K562 (cell line): Measurements from ENCODE around the gene IQCN. TPM values are rescaled to one million over a fixed set of nuclear protein-coding genes. Genes with fewer than 3 reads are reported as not detected.
A peak's percentile ranks its signal among the peaks of the same experiment; 100 is the strongest.

Source experiments
- ATF1 ChIP-seq, 2 experiments: fragments of 450-650 bp in 1 of 2; IDR thresholded peaks; 2 replicates each; pipeline ENCODE4 v1.6.1; 2016; ENCODE audit warnings: missing compliant biosample characterization in 1 of 2, missing genetic modification characterization in 1 of 2
- CBX5 ChIP-seq: IDR thresholded peaks from 2 replicates; pipeline ENCODE4 v1.6.1; 2014; ENCODE audit warnings: low read depth, borderline replicate concordance
- EWSR1 ChIP-seq: fragments of 450-650 bp; IDR thresholded peaks from 2 replicates; pipeline ENCODE4 v1.6.1; 2018; ENCODE audit warnings: borderline replicate concordance, mild to moderate bottlenecking, low read depth, moderate library complexity; ENCODE audit not compliant: partially characterized antibody
- FUS ChIP-seq: fragments of 200-400 bp; formaldehyde crosslinking; optimal IDR thresholded peaks from 2 replicates; pipeline ENCODE3; 2017; ENCODE audit warnings: low read depth, low read length
- HDAC2 ChIP-seq: fragments of 450-650 bp; IDR thresholded peaks from 2 replicates; pipeline ENCODE4 v1.6.1; 2016; ENCODE audit warnings: mild to moderate bottlenecking
- HEY1 ChIP-seq: fragments of 250-450 bp; sonication (Bioruptor Pico); IDR thresholded peaks from 2 replicates; pipeline ENCODE4 v1.5.0; 2020; ENCODE audit warnings: mild to moderate bottlenecking, moderate library complexity, borderline replicate concordance
- HMGN3 ChIP-seq: IDR thresholded peaks from 2 replicates; pipeline ENCODE4 v1.6.1; 2011; ENCODE audit warnings: borderline replicate concordance, low read depth, mild to moderate bottlenecking, mixed read lengths, low read length; ENCODE audit not compliant: insufficient read length; ENCODE audit errors: extremely low read depth
- JUN ChIP-seq, 2 experiments: sonication (generic) in 1 of 2; formaldehyde crosslinking in 1 of 2; IDR thresholded peaks; 2 replicates each; pipeline versions ENCODE4 v1.6.1 to v1.8.0; 2012 to 2022; ENCODE audit warnings: borderline replicate concordance in 2 of 2, mild to moderate bottlenecking in 2 of 2, improper control_type of control experiment in 1 of 2, low read depth in 1 of 2, low read length in 1 of 2, missing genetic modification reagents in 1 of 2
- KDM1A ChIP-seq, 2 experiments: fragments of 450-650 bp; IDR thresholded peaks; 2 replicates each; pipeline ENCODE4 v1.6.1; 2016; ENCODE audit warnings: mild to moderate bottlenecking in 2 of 2
- LEF1 ChIP-seq: fragments of 450-650 bp; IDR thresholded peaks from 2 replicates; pipeline ENCODE4 v1.6.1; 2016; ENCODE audit warnings: mild to moderate bottlenecking
- MYBL2 ChIP-seq, 2 experiments: fragments of 450-650 bp in 1 of 2; sonication (generic) in 1 of 2; formaldehyde crosslinking in 1 of 2; IDR thresholded peaks; 2 replicates each; pipeline versions ENCODE4 v1.6.1 to v1.8.1; 2017 to 2022; ENCODE audit warnings: borderline replicate concordance in 1 of 2, inconsistent platforms in 1 of 2, low read depth in 1 of 2, mild to moderate bottlenecking in 1 of 2, missing genetic modification reagents in 1 of 2, moderate library complexity in 1 of 2
- POLR3A ChIP-seq: IDR thresholded peaks from 2 replicates; pipeline ENCODE4 v1.6.1; 2011; ENCODE audit warnings: borderline replicate concordance, mild to moderate bottlenecking, moderate library complexity; ENCODE audit not compliant: insufficient read length, insufficient read depth; ENCODE audit errors: extremely low read depth
- RBM34 ChIP-seq: fragments of 200-400 bp; formaldehyde crosslinking; IDR thresholded peaks from 2 replicates; pipeline ENCODE4 v1.6.1; 2018; ENCODE audit warnings: low read length, borderline replicate concordance; ENCODE audit not compliant: insufficient read depth
- SMAD3 ChIP-seq: fragments of 450-650 bp; formaldehyde crosslinking; conservative IDR thresholded peaks from 2 replicates; pipeline ENCODE4 v1.4.0; 2020; ENCODE audit warnings: mild to moderate bottlenecking
- ZBTB7A ChIP-seq: IDR thresholded peaks from 2 replicates; pipeline ENCODE4 v1.6.1; 2011; ENCODE audit warnings: low read depth, mild to moderate bottlenecking, low read length, moderate library complexity, borderline replicate concordance; ENCODE audit not compliant: control insufficient read depth
- ZNF143 ChIP-seq: sonication (generic); formaldehyde crosslinking; IDR thresholded peaks from 2 replicates; pipeline ENCODE4 v1.9.0; 2022; ENCODE audit warnings: mild to moderate bottlenecking, missing genetic modification reagents
- ZNF146 ChIP-seq: IDR thresholded peaks from one replicate; pipeline ENCODE4 v1.6.1; 2018; ENCODE audit warnings: missing compliant biosample characterization; ENCODE audit not compliant: unreplicated experiment
- ZNF224 ChIP-seq: sonication (generic); formaldehyde crosslinking; IDR thresholded peaks from 2 replicates; pipeline ENCODE4 v1.8.0; 2022; ENCODE audit warnings: mild to moderate bottlenecking, missing genetic modification reagents
- ZNF408 ChIP-seq: fragments of 250-450 bp; sonication (Bioruptor Pico); IDR thresholded peaks from 2 replicates; pipeline ENCODE4 v1.4.0; 2020; ENCODE audit warnings: low read depth, mild to moderate bottlenecking, moderate library complexity
- polyA plus RNA-seq, 8 experiments: library from polyadenylated mRNA; depleted of rRNA in 4 of 8; stranded (reverse) in 5 of 8; unstranded in 3 of 8; fragments of >200 nt; fragmentation: Nextera tagmentation in 2 of 8; fragmentation: Illumina TruSeq in 1 of 8; extraction: Ambion mirVana in 2 of 8; extraction: Trizol in 1 of 8; gene quantifications; 2 replicates each; pipeline versions ENCODE4 v1.2.1 to v1.2.3, GENCODE V29; 2011 to 2014; ENCODE audit warnings: inconsistent platforms in 1 of 8, missing spikeins in 1 of 8
- total RNA-seq, 7 experiments: library from RNA; depleted of rRNA in 6 of 7; stranded (reverse); fragments of >200 nt in 6 of 7; fragmentation: Illumina TruSeq in 2 of 7; extraction: Trizol in 2 of 7; gene quantifications; 2 replicates each; pipeline versions ENCODE4 v1.2.1 to v1.2.3, GENCODE V29; 2011 to 2021; ENCODE audit warnings: low replicate concordance in 1 of 7
- TF ChIP-seq, protein P1 (sequence below): fragments of 250-450 bp; sonication (Bioruptor Pico); IDR thresholded peaks from 2 replicates; pipeline ENCODE4 v1.4.0; 2020; ENCODE audit warnings: mild to moderate bottlenecking, moderate library complexity
- TF ChIP-seq, protein P2 (sequence below), 2 experiments: fragments of 450-650 bp; IDR thresholded peaks; 2 replicates each; pipeline ENCODE4 v1.6.1; 2016
- TF ChIP-seq, protein P3 (sequence below), 2 experiments: IDR thresholded peaks; 2 replicates each; pipeline ENCODE4 v1.6.1; 2011; ENCODE audit warnings: borderline replicate concordance in 1 of 2, control low read depth in 1 of 2, low read depth in 1 of 2, low read length in 1 of 2, mild to moderate bottlenecking in 1 of 2, mixed read lengths in 1 of 2, moderate library complexity in 1 of 2; ENCODE audit not compliant: insufficient read depth in 1 of 2, insufficient read length in 1 of 2, poor library complexity in 1 of 2, severe bottlenecking in 1 of 2; ENCODE audit errors: extremely low read depth in 1 of 2

Gene IQCN
- total and polyA plus RNA-seq, 9 of the 15 experiments (the other 6 are each of a cell fraction or from before 2014, with no cell fraction given), result 0.01 to 0.07 (median 0.04) TPM; not detected in 3

DNA sequence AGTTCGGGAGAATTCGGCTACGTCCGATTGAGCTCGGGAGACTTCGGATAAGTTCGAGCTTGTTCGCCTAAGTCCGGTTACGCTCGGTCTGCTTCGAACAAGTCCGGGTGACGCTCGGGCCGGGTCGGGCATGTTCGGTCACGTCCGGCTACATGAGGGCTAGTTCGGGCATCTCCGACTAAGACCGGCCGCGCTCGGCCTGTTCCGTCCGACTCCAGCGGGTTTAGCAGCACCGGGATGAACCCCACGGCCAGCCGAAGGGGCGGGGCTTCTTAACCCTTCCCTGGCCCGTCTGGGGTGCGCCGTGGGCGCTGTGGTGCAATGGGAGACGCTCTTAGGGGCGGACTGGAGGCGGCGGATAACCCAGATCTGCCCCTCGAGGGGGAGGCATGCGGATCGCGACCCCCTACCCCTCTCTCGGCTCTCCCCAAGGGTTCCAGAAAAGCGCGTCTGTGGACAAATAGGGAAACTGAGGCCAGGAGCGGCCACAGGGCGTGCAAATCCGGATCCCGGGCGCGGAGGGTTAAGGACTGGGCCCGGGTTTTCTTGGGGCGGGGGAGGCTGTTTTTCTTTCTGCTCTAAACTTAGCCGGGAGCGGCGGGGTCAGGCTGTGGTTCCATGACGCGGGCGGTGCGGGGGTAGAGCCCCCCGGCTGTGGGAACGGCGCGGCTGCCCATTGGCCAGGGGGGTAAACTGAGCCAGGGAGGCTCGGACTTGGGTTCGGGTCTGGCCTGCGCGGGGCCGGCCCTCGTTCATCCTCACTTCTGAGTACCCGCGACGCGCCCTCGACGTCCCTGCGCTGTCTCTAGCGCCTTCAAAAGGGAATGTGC, 49.5 kb downstream of the IQCN start (continued):
- TF ChIP-seq SMAD3 (CRISPR knock-in tag) (no peak), ZNF408 (no peak), EWSR1 (no peak), ZNF143 (CRISPR knock-in tag) (no peak), RBM34 (no peak), HEY1 (CRISPR knock-in tag) (no peak), LEF1 (0 out of 2 replicates have a peak, but pooled peaks have one; percentile 45), JUN (IDR thresholded peaks at IDR 0.05; ENCODE audit: borderline replicate concordance, low read depth, low read length) (no peak), JUN (CRISPR knock-in tag; IDR thresholded peaks at IDR 0.05; ENCODE audit: borderline replicate concordance) (no peak), MYBL2 (IDR thresholded peaks at IDR 0.05; ENCODE audit: low read depth) (no peak), MYBL2 (CRISPR knock-in tag; IDR thresholded peaks at IDR 0.05; ENCODE audit: borderline replicate concordance) (no peak), CBX5 (no peak), ATF1 (CRISPR knock-in tag; IDR thresholded peaks at IDR 0.05) (no peak), ATF1 (tag; IDR thresholded peaks at IDR 0.05) (peak; percentile 65), HDAC2 (peak; percentile 75; the same call in 1 of the 2 replicates), ZNF224 (CRISPR knock-in tag) (no peak), ZNF146 (CRISPR knock-in tag) (no peak), HMGN3 (peak; percentile 24), ZBTB7A (peak; percentile 32; the same call in 1 of the 2 replicates), FUS (no peak), POLR3A (no peak), KDM1A (IDR thresholded peaks at IDR 0.05) (peak in 1 of 2 experiments; percentile 7; a peak in 1 of 4 replicates)
- TF ChIP-seq, protein P1, sequence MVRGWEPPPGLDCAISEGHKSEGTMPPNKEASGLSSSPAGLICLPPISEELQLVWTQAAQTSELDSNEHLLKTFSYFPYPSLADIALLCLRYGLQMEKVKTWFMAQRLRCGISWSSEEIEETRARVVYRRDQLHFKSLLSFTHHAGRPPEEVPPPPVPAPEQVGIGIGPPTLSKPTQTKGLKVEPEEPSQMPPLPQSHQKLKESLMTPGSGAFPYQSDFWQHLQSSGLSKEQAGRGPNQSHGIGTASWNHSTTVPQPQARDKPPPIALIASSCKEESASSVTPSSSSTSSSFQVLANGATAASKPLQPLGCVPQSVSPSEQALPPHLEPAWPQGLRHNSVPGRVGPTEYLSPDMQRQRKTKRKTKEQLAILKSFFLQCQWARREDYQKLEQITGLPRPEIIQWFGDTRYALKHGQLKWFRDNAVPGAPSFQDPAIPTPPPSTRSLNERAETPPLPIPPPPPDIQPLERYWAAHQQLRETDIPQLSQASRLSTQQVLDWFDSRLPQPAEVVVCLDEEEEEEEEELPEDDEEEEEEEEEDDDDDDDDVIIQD (CRISPR knock-in tag), result no peak
- TF ChIP-seq, protein P2, sequence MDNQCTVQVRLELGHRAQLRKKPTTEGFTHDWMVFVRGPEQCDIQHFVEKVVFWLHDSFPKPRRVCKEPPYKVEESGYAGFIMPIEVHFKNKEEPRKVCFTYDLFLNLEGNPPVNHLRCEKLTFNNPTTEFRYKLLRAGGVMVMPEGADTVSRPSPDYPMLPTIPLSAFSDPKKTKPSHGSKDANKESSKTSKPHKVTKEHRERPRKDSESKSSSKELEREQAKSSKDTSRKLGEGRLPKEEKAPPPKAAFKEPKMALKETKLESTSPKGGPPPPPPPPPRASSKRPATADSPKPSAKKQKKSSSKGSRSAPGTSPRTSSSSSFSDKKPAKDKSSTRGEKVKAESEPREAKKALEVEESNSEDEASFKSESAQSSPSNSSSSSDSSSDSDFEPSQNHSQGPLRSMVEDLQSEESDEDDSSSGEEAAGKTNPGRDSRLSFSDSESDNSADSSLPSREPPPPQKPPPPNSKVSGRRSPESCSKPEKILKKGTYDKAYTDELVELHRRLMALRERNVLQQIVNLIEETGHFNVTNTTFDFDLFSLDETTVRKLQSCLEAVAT (IDR thresholded peaks at IDR 0.05), result no peak
- TF ChIP-seq, protein P3, sequence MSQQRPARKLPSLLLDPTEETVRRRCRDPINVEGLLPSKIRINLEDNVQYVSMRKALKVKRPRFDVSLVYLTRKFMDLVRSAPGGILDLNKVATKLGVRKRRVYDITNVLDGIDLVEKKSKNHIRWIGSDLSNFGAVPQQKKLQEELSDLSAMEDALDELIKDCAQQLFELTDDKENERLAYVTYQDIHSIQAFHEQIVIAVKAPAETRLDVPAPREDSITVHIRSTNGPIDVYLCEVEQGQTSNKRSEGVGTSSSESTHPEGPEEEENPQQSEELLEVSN (IDR thresholded peaks at IDR 0.05; ENCODE audit: borderline replicate concordance in 1 of 2, extremely low read depth in 1 of 2, insufficient read depth in 1 of 2, insufficient read length in 1 of 2, low read depth in 1 of 2, low read length in 1 of 2, poor library complexity in 1 of 2, severe bottlenecking in 1 of 2), result peak in 1 of 2 experiments; percentile 45
